Measurements from ENCODE around the gene AKAP11. TPM values are rescaled to one million over a fixed set of nuclear protein-coding genes. Genes with fewer than 3 reads are reported as not detected.

Gene AKAP11
- total and polyA plus RNA-seq, 2 of the 13 experiments (the other 11 are each of a cell fraction or from before 2014, with no cell fraction given), result 7.2 to 9.8 TPM

DNA sequence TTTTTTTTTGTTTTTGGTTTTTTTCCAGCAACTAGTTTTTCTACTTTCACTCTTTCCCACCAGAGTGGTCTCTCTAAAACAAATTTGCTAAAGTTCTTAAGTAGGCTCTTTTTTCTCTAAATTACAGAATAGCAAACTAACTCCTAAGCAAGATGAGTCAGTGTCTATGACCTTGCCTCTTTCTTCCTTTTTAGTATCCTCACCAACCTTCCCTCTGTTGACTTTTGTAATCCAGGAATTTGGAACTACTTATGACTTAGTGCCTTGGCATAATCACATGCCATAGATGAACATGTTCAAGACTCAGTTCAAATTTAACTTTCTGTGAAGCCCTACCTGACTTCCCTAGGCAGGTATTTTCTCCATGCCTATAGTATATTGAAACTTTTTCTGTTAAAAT is 32.3 kb upstream of the AKAP11 start:
- TF ChIP-seq ZNF205 (CRISPR knock-in tag; IDR thresholded peaks at IDR 0.05) (peak; percentile 59; the same call in 1 of the 2 replicates), BCL6 (CRISPR knock-in tag; IDR thresholded peaks at IDR 0.05) (0 out of 2 replicates have a peak, but pooled peaks have one; percentile 23), FOXC1 (CRISPR knock-in tag; IDR thresholded peaks at IDR 0.05; ENCODE audit: borderline replicate concordance) (no peak)
- Histone ChIP-seq H3K79me2 (ENCODE audit: insufficient read depth, low read length) (no peaks in the 10 kb centered on the region), H3K4me1 (ENCODE audit: insufficient read depth, low read length) (peaks cover 9% of the 10 kb centered on the region), H3K36me3 (replicated peaks in 1 of 2; ENCODE audit: control insufficient read depth in 1 of 2, insufficient read depth in 2 of 2, low read length in 2 of 2) (no peaks in the 10 kb centered on the region), H3K4me2 (ENCODE audit: low read depth, low read length) (no peak overlapping the region), H3K9me3 (ENCODE audit: low read length) (no peaks in the 10 kb centered on the region), H3K27ac (ENCODE audit: extremely low read length, insufficient read depth, low read length) (no peak overlapping the region), H3K4me3 (replicated peaks in 1 of 3; ENCODE audit: insufficient read depth in 1 of 3, low read depth in 2 of 3, low read length in 3 of 3) (no peak overlapping the region), H4K20me1 (ENCODE audit: insufficient read depth, low read length) (no peaks in the 10 kb centered on the region), H3K27me3 (ENCODE audit: control insufficient read depth in 1 of 2, insufficient read depth in 2 of 2, low read length in 2 of 2) (no peaks in the 10 kb centered on the region; a peak in 1 of 5 replicates), H2AFZ (ENCODE audit: low read length) (no peak overlapping the region), H3K9ac (ENCODE audit: insufficient read depth, low read depth, low read length) (no peak overlapping the region)
- ChIA-PET POLR2A (no interaction called here), CTCF (ENCODE audit: low intra/inter-chr PET ratio, low total read pairs) (no interaction called here)
- intact Hi-C loops (cut with micrococcal nuclease; ENCODE audit: unreplicated experiment) (no loop called here), in situ Hi-C loops (cut with HindIII; ENCODE audit: extremely low pct_ligation_motif_present, low pct_unique_long_range_greater_than_20kb) (no loop called here)
- DNase-seq (ENCODE audit: low spot score), result no peak
- ATAC-seq, result no peak
- no peak for FAIRE-seq
- BruUV-seq (replicated peaks), result no TSS peak

DNA sequence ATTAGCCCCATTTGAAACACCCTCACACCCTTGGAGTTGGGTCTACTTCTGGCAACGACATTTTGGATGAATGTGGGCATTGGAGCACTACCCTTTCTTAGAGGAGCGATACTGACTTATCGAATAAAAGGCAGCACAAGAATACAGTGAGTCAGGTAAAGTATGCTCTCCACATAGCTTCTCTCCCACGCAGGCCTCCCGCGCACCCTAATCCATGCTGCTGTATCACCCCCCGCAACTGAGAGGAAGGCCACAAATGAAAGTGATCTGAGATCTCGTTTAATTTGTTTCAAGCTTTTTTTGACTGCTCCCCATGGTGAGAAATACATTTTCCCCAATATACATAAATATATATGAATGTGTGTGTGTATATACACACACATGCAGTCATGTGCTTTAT is 25.4 kb upstream of the AKAP11 start:
- in situ Hi-C loops (cut with HindIII; ENCODE audit: extremely low pct_ligation_motif_present, low pct_unique_long_range_greater_than_20kb), result no loop called here
- no peaks in the 10 kb centered on the region for H3K9me3 ChIP-seq (ENCODE audit: low read length)
- no peak for ATAC-seq
- no peak for TF ChIP-seq ZNF24 (IDR thresholded peaks at IDR 0.05)
- no peak for TF ChIP-seq NPAS2 (CRISPR knock-in tag; IDR thresholded peaks at IDR 0.05; ENCODE audit: borderline replicate concordance)
- TF ChIP-seq NCOA5 (CRISPR knock-in tag; IDR thresholded peaks at IDR 0.05), result no peak
- no peaks in the 10 kb centered on the region for H3K27me3 ChIP-seq (ENCODE audit: control insufficient read depth in 1 of 2, insufficient read depth in 2 of 2, low read length in 2 of 2)
- no peaks in the 10 kb centered on the region for H3K36me3 ChIP-seq (replicated peaks in 1 of 2; ENCODE audit: control insufficient read depth in 1 of 2, insufficient read depth in 2 of 2, low read length in 2 of 2)
- H3K9ac ChIP-seq (ENCODE audit: insufficient read depth, low read depth, low read length), result no peak overlapping the region
- no peak for FAIRE-seq
- no peaks in the 10 kb centered on the region for H3K4me1 ChIP-seq (ENCODE audit: insufficient read depth, low read length)
- 71% methylated on average over 8 of the region's 8 CpGs for WGBS (ENCODE audit: low lambda C conversion rate)
- no peak overlapping the region for H3K4me2 ChIP-seq (ENCODE audit: low read depth, low read length)
- H2AFZ ChIP-seq (ENCODE audit: low read length), result no peak overlapping the region
- intact Hi-C loops (cut with micrococcal nuclease; ENCODE audit: unreplicated experiment), result no loop called here
- no peak overlapping the region for H3K27ac ChIP-seq (ENCODE audit: extremely low read length, insufficient read depth, low read length)
- H3K4me3 ChIP-seq (replicated peaks in 1 of 3; ENCODE audit: insufficient read depth in 1 of 3, low read depth in 2 of 3, low read length in 3 of 3), result no peak overlapping the region
- POLR2A ChIA-PET, result no interaction called here
- no peak for DNase-seq (ENCODE audit: low spot score)
- H3K79me2 ChIP-seq (ENCODE audit: insufficient read depth, low read length), result no peaks in the 10 kb centered on the region
- BruUV-seq (replicated peaks), result no TSS peak
- CTCF ChIA-PET (ENCODE audit: low intra/inter-chr PET ratio, low total read pairs), result no interaction called here
- H4K20me1 ChIP-seq (ENCODE audit: insufficient read depth, low read length), result no peaks in the 10 kb centered on the region
